NOMO-1 treated with dmso at 0.1 percent for 144 hours (cell line): ENCODE measurements around the gene ATP12A.

ENCODE experiments used
- DNase-seq: peaks from one replicate; lab custom pipeline; 2025; ENCODE audit not compliant: unreplicated experiment; lab: John Stamatoyannopoulos, UW

The ATP12A gene

DNA sequence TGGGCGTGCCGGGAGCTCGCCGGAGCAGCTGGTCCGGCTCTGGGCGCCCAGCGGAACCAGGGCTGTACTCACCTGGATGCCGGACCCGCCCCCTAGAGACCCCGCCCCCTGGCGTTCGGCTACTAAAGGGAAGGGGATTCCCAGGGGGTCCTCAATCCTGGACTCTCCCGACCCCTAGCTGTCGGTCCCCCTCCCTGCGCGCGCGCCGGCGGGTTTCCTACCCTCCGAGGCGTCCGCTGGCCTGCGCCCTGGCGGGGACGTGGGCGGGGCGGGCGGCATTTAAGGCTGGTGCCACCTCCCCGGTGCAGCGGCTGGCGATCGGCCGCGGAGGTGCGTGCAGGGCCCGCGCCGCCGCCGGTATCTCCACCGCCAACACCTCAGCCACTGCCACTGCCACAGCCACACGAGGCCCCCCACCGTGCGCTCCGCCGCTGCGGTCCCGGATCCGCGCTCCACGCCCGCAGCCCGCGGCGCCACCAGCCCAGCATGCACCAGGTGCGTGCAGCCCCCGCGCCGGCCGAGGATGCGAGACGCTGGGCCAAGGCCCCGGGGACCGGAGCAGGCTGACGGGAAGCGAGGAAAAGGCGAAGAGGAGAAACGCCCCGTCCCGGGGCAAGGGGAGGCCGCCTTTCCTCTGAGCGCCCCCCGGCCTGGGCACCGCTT lies at the start of gene ATP12A:
Gene ATP12A (plus strand): TSS at position 151 of the 663 bp plus-strand sequence. CDS start 336 bp downstream, at position 487.
- DNase-seq = no peak

GRCh38 chr13:24630851-24631620 lies 49.2 kb upstream of the ATP12A start:
- DNase-seq = no peak

GRCh38 chr13:24631922-24632321 lies 48.3 kb upstream of the ATP12A start:
- no peak for DNase-seq

- no peak for DNase-seq
Measured at GRCh38 chr13:24632382-24633121, 47.7 kb upstream of the ATP12A start.

DNA sequence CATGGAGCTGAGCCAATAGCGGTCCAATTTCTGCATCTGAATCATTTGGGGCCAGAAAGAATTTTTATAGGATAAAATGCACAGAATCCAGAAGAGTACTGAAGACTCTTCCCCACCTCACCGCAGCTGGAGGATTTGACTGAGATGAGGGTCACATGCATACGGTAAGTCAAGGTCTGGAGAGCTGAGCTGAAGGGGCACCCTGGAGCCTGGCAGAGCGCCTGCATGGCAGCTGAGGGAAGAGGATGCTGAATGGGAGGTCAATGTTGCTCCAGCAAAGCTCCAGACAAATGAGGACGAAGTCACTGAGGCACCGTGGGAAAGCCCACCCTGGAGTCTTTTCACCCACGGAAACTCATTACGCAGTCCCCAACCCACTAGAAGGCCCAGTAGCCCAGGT lies 43.4 kb upstream of the ATP12A start:
- DNase-seq = no peak

GRCh38 chr13:24638096-24638495 lies 42.1 kb upstream of the ATP12A start:
- DNase-seq = no peak

GRCh38 chr13:24640752-24641151 lies 39.5 kb upstream of the ATP12A start:
- no peak for DNase-seq

GRCh38 chr13:24642219-24642618 lies 38.0 kb upstream of the ATP12A start:
- DNase-seq = no peak

GRCh38 chr13:24644036-24644435 lies 36.2 kb upstream of the ATP12A start:
- DNase-seq = no peak

- DNase-seq = no peak
Measured at GRCh38 chr13:24648271-24648670, 31.9 kb upstream of the ATP12A start.

GRCh38 chr13:24648983-24649687 lies 31.1 kb upstream of the ATP12A start:
- no peak for DNase-seq

DNA sequence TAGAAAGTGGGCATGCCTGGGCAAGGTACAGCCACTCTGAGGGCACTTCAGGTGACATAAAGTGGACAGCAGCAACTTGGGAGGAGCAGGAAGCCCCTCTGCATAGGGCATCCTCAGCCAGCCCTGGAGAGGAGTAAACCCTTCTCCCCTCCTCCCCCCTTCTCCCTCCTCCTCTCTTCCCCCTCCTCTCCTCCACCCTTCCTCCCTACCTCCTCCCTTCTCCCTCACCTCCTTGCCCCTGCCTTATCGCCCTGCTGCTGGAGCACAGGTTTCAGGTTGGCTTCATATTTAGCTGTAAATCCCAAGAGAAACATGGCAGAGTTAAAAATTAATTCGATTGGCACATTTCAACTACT lies 30.5 kb upstream of the ATP12A start:
- DNase-seq = no peak

DNA sequence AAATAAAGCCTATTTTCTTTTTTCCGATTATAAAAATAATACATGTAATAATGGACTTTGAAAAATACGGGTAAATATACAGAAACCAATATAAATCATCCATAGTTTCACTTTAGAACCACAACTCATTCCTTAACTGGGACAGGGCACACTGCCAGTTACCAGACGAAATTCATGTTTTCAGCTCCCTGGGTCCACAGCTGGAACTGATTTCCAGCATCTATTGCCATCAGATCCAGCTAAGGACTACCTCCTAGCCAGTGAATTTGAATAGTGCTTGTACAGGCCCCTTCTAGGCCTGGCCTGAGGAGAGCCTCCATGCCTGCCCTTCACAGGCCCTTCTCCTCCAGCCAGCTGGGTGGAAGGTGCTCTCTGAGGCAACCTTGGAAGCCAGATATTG lies 30.0 kb upstream of the ATP12A start:
- DNase-seq = no peak

DNA sequence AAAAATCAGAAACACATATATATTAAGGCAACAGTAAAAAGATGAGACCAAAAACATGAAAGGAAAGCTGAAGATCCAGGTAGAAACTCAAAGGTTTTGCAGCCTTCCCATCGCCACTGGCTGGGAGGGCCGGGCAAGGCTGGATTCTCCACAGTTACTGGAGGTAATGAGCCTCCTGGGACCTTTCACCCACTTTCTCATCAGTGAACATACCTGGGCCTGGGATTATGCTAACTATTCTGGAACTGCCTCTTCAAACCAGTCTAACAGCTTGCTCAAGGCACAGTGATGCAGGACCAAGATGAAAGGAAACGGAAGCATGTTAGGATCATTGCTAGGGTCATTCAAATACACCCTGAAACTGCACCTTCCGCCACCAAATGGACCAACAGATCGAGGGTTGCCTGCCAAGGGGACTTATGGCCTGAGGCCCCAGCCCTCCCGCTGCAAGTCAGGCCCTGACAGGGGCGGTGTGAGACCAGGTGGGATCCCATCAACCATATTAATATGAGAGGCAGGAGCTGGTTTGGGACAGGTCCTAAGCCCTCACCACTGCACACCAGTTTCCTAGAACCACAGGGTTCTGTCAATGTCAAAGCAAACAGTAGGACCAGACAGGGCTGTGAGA lies 28.4 kb upstream of the ATP12A start:
- DNase-seq = no peak

GRCh38 chr13:24652359-24652758 lies 27.8 kb upstream of the ATP12A start:
- DNase-seq = no peak

DNA sequence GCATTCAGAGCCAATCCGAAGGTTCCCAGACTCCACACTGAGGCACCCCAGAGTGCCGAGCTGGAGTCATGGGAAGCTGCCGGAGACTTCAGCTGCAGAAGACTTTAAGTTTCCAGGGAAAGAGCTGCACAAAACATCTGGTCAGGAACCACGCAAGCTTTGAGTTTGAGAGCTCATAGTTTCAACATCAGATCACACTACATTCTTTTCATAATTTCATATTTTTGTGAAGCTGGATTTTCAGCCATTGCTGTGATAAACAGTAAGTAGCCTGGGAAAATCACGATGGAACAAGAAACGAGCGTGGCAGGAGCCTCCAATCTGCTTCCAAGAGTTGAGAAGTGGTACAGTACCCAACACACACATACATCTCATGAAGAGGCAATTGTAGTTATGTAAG lies 25.5 kb upstream of the ATP12A start:
- DNase-seq = no peak

GRCh38 chr13:24659239-24659638 lies 21.0 kb upstream of the ATP12A start:
- no peak for DNase-seq

- no peak for DNase-seq
Measured at GRCh38 chr13:24660023-24660741, 20.0 kb upstream of the ATP12A start.

DNA sequence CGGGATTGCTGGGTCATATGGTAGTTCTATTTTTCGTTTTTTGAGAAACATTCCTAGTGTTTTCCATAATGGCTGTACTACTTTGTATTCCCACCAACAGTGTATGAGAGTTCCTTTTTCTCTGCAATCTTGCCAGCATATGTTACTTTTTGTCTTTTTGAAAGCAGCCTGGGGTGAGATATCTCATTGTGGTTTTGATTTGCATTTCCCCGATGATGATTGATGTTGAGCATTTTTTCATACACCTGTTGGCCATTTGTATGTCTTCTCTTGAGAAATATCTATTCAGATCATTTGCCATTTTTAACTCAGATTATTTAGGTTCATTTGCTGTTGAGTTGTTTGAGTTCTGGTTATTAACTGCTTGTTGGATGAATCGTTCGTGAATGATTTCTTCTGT lies 18.5 kb upstream of the ATP12A start:
- no peak for DNase-seq
